HG02938 (cell line): Measurements from ENCODE around the gene COA1.
"Not testable (repeated sequence)": the region's sequence is repeated elsewhere in the genome, so short reads cannot be mapped to it uniquely, and the experiment has no call there.

Source experiments
- ATAC-seq: cut with Tn5 transposase; IDR thresholded peaks from one replicate; pipeline ENCODE4 v1.9.1; 2021; ENCODE audit warnings: mild to moderate bottlenecking, moderate library complexity; ENCODE audit not compliant: unreplicated experiment

Gene COA1

GRCh38 chr7:43758822-43759683 is 29.7 kb upstream of the COA1 start:
- ATAC-seq = peak; percentile 46

GRCh38 chr7:43758029-43758821 is 28.9 kb upstream of the COA1 start, which contains the start of gene BLVRA:
Gene BLVRA, plus strand, starts transcription at chr7:43758680. Its CDS starts 12,479 bp downstream, at chr7:43771159.
- ATAC-seq = peak; percentile 63

GRCh38 chr7:43757073-43757720 is 27.9 kb upstream of the COA1 start:
- no peak for ATAC-seq

- ATAC-seq = no peak
These were observed 27.2 kb upstream of the COA1 start for GRCh38 chr7:43756368-43757072.

GRCh38 chr7:43754596-43754995 is 25.3 kb upstream of the COA1 start:
- ATAC-seq = no peak

GRCh38 chr7:43753843-43754242 is 24.5 kb upstream of the COA1 start:
- ATAC-seq = no peak

GRCh38 chr7:43753271-43753810 is 24.0 kb upstream of the COA1 start:
- no peak for ATAC-seq

GRCh38 chr7:43752411-43752810 is 23.1 kb upstream of the COA1 start:
- ATAC-seq = no peak

- no peak for ATAC-seq
These were observed 20.9 kb upstream of the COA1 start for GRCh38 chr7:43750016-43750887.

GRCh38 chr7:43749383-43749940 is 20.1 kb upstream of the COA1 start:
- no peak for ATAC-seq

- no peak for ATAC-seq
These were observed 18.2 kb upstream of the COA1 start for GRCh38 chr7:43747328-43748105.

- ATAC-seq = no peak
These were observed 13.4 kb upstream of the COA1 start for GRCh38 chr7:43742692-43743091.

- no peak for ATAC-seq
These were observed 8.3 kb upstream of the COA1 start for GRCh38 chr7:43737467-43738127.

GRCh38 chr7:43735802-43736603 is 6.7 kb upstream of the COA1 start:
- ATAC-seq = peak; percentile 73

- ATAC-seq = peak; percentile 35
These were observed 6.1 kb upstream of the COA1 start for GRCh38 chr7:43735403-43735801.

GRCh38 chr7:43734575-43735332 is 5.4 kb upstream of the COA1 start:
- not testable (repeated sequence) for ATAC-seq
